Neuron (in vitro differentiated cells): ENCODE measurements around the gene ADGRG6.
"Not testable (repeated sequence)": the region's sequence is repeated elsewhere in the genome, so short reads cannot be mapped to it uniquely, and the experiment has no call there.

ENCODE experiments used
- H2AFZ ChIP-seq: one replicate; pipeline ENCODE4 v1.6.1; 2013; ENCODE audit warnings: low read depth, mild to moderate bottlenecking, inconsistent platforms, low read length, moderate library complexity
- H3K27me3 ChIP-seq: one replicate; pipeline ENCODE4 v1.6.1; 2013; ENCODE audit warnings: low read length; ENCODE audit not compliant: insufficient read depth
- H3K36me3 ChIP-seq: one replicate; pipeline ENCODE4 v1.6.1; 2013; ENCODE audit warnings: low read length; ENCODE audit not compliant: insufficient read depth
- H3K4me1 ChIP-seq: one replicate; pipeline ENCODE4 v1.6.1; 2013; ENCODE audit warnings: low read length; ENCODE audit not compliant: insufficient read depth
- H3K4me3 ChIP-seq: 2 replicates; pipeline ENCODE4 v1.5.1; 2013; ENCODE audit warnings: mild to moderate bottlenecking, low read length, moderate library complexity
- H3K9me3 ChIP-seq: one replicate; pipeline ENCODE4 v1.6.1; 2013; ENCODE audit warnings: low read length

The ADGRG6 gene

GRCh38 chr6:142420802-142421201 is 119.0 kb downstream of the ADGRG6 start:
- Histone ChIP-seq H3K9me3 (no peaks in the 10 kb centered on the region), H3K27me3 (no peaks in the 10 kb centered on the region), H3K4me1 (peaks cover 22% of the 10 kb centered on the region), H2AFZ (no peak overlapping the region), H3K4me3 (no peak overlapping the region), H3K36me3 (no peaks in the 10 kb centered on the region)

GRCh38 chr6:142421285-142422117 is 119.7 kb downstream of the ADGRG6 start:
- no peaks in the 10 kb centered on the region for H3K36me3 ChIP-seq

GRCh38 chr6:142426444-142427132 is 124.8 kb downstream of the ADGRG6 start:
- H3K4me3 ChIP-seq, H2AFZ ChIP-seq, H3K27me3 ChIP-seq, H3K36me3 ChIP-seq, H3K9me3 ChIP-seq, H3K4me1 ChIP-seq: not testable (repeated sequence)

More at GRCh38 chr6:142421285-142422117, 119.7 kb downstream of the ADGRG6 start:
- no peaks in the 10 kb centered on the region for H3K27me3 ChIP-seq
- H3K9me3 ChIP-seq: no peaks in the 10 kb centered on the region
- H3K4me1 ChIP-seq: peaks cover 15% of the 10 kb centered on the region
- H3K4me3 ChIP-seq: no peak overlapping the region
- H2AFZ ChIP-seq: peak overlapping the region; percentile 16

GRCh38 chr6:142428468-142428867 is 126.7 kb downstream of the ADGRG6 start:
- not testable (repeated sequence) for H3K9me3 ChIP-seq, H3K4me1 ChIP-seq, H2AFZ ChIP-seq, H3K4me3 ChIP-seq, H3K36me3 ChIP-seq, H3K27me3 ChIP-seq

GRCh38 chr6:142429195-142429594 is 127.4 kb downstream of the ADGRG6 start:
- H3K36me3 ChIP-seq: no peaks in the 10 kb centered on the region
- no peak overlapping the region for H2AFZ ChIP-seq
- no peaks in the 10 kb centered on the region for H3K4me1 ChIP-seq
- no peaks in the 10 kb centered on the region for H3K27me3 ChIP-seq
- H3K4me3 ChIP-seq: no peak overlapping the region
- peaks cover 3% of the 10 kb centered on the region for H3K9me3 ChIP-seq

- Histone ChIP-seq H2AFZ (no peak overlapping the region), H3K36me3 (no peaks in the 10 kb centered on the region), H3K27me3 (no peaks in the 10 kb centered on the region), H3K9me3 (peaks cover 4% of the 10 kb centered on the region), H3K4me1 (no peaks in the 10 kb centered on the region), H3K4me3 (no peak overlapping the region)
These were observed 131.6 kb downstream of the ADGRG6 start for GRCh38 chr6:142433419-142433818.

GRCh38 chr6:142438898-142439297 is 137.1 kb downstream of the ADGRG6 start:
- H3K36me3 ChIP-seq: no peaks in the 10 kb centered on the region

GRCh38 chr6:142440600-142441293 is 138.9 kb downstream of the ADGRG6 start:
- Histone ChIP-seq H3K9me3 (peaks cover 2% of the 10 kb centered on the region), H3K27me3 (no peaks in the 10 kb centered on the region), H3K36me3 (no peaks in the 10 kb centered on the region), H3K4me1 (peaks cover 35% of the 10 kb centered on the region), H2AFZ (peak overlapping the region; percentile 37), H3K4me3 (peak overlapping the region; percentile 15)

More at GRCh38 chr6:142438898-142439297, 137.1 kb downstream of the ADGRG6 start:
- no peak overlapping the region for H2AFZ ChIP-seq
- no peaks in the 10 kb centered on the region for H3K27me3 ChIP-seq
- peaks cover 2% of the 10 kb centered on the region for H3K9me3 ChIP-seq
- H3K4me1 ChIP-seq: peaks cover 26% of the 10 kb centered on the region
- no peak overlapping the region for H3K4me3 ChIP-seq

GRCh38 chr6:142441716-142442115 is 139.9 kb downstream of the ADGRG6 start:
- no peaks in the 10 kb centered on the region for H3K9me3 ChIP-seq
- peak overlapping the region; percentile 37 for H2AFZ ChIP-seq
- H3K36me3 ChIP-seq: no peaks in the 10 kb centered on the region
- H3K4me3 ChIP-seq: no peak overlapping the region
- H3K4me1 ChIP-seq: peaks cover 35% of the 10 kb centered on the region
- H3K27me3 ChIP-seq: no peaks in the 10 kb centered on the region

- no peaks in the 10 kb centered on the region for H3K36me3 ChIP-seq
These were observed 141.3 kb downstream of the ADGRG6 start for GRCh38 chr6:142443102-142443501.

GRCh38 chr6:142443532-142443931 is 141.7 kb downstream of the ADGRG6 start:
- Histone ChIP-seq H2AFZ (no peak overlapping the region), H3K27me3 (no peaks in the 10 kb centered on the region), H3K36me3 (no peaks in the 10 kb centered on the region), H3K9me3 (no peaks in the 10 kb centered on the region), H3K4me3 (no peak overlapping the region), H3K4me1 (peaks cover 35% of the 10 kb centered on the region)

More at GRCh38 chr6:142443102-142443501, 141.3 kb downstream of the ADGRG6 start:
- Histone ChIP-seq H3K4me1 (peaks cover 35% of the 10 kb centered on the region), H2AFZ (no peak overlapping the region), H3K27me3 (no peaks in the 10 kb centered on the region), H3K4me3 (no peak overlapping the region), H3K9me3 (no peaks in the 10 kb centered on the region)

GRCh38 chr6:142444376-142444775 is 142.6 kb downstream of the ADGRG6 start:
- Histone ChIP-seq H2AFZ (no peak overlapping the region), H3K9me3 (no peaks in the 10 kb centered on the region), H3K36me3 (no peaks in the 10 kb centered on the region), H3K4me3 (no peak overlapping the region), H3K4me1 (peaks cover 35% of the 10 kb centered on the region), H3K27me3 (no peaks in the 10 kb centered on the region)

- Histone ChIP-seq H3K36me3 (no peaks in the 10 kb centered on the region), H3K4me1 (peaks cover 35% of the 10 kb centered on the region), H2AFZ (no peak overlapping the region), H3K9me3 (no peaks in the 10 kb centered on the region), H3K27me3 (no peaks in the 10 kb centered on the region), H3K4me3 (no peak overlapping the region)
These were observed 143.1 kb downstream of the ADGRG6 start for GRCh38 chr6:142444881-142445301.
